HEK293 (cell line): ENCODE data around the gene CMBL.

Source experiments
- CTCF ChIA-PET: fragments of 350-600 bp; formaldehyde crosslinking; extraction: SDS; loops from one replicate; lab custom pipeline; 2021; ENCODE audit warnings: antibody characterized with exemption; lab: Yijun Ruan, JAX
- POLR2A ChIA-PET: fragments of 300-600 bp; formaldehyde crosslinking; extraction: SDS; loops from one replicate; lab custom pipeline; 2020; ENCODE audit warnings: antibody characterized with exemption, inconsistent platforms; lab: Yijun Ruan, JAX
- H3K27ac ChIP-seq: fragments of 200-500 bp; sonication (Bioruptor generic); 2 replicates; pipeline ENCODE4 v1.5.1; 2014; ENCODE audit warnings: low read depth, low read length, control low read depth, inconsistent platforms; ENCODE audit errors: extremely low read depth
- H3K36me3 ChIP-seq, 2 experiments: fragments of 200-500 bp in 1 of 2; sonication (Bioruptor generic) in 1 of 2; 1 replicate in 1 of 2; 2 replicates in 1 of 2; pipeline ENCODE4 v1.5.1; 2014 to 2017; ENCODE audit warnings: inconsistent platforms in 2 of 2, low read length in 2 of 2; ENCODE audit not compliant: control insufficient read depth in 2 of 2, insufficient read depth in 1 of 2
- H3K4me1 ChIP-seq: fragments of 200-500 bp; sonication (Bioruptor generic); 2 replicates; pipeline ENCODE4 v1.5.1; 2014; ENCODE audit warnings: mild to moderate bottlenecking, low read length, inconsistent platforms; ENCODE audit not compliant: control insufficient read depth, insufficient read depth
- H3K4me3 ChIP-seq: 2 replicates; pipeline ENCODE4 v1.5.1; 2011; ENCODE audit warnings: low read depth, mild to moderate bottlenecking, control low read depth, low read length, moderate library complexity
- H3K9me3 ChIP-seq: fragments of 200-500 bp; sonication (Bioruptor generic); 2 replicates; pipeline ENCODE4 v1.5.1; 2014; ENCODE audit warnings: low read depth, low read length, inconsistent platforms; ENCODE audit not compliant: control insufficient read depth, insufficient read depth
- BCL11B ChIP-seq: fragments of 450-650 bp; formaldehyde crosslinking; IDR thresholded peaks from 2 replicates; pipeline ENCODE4 v1.5.1; 2016; ENCODE audit warnings: low read depth, missing biosample characterization, missing genetic modification characterization
- FEZF1 ChIP-seq: fragments of 450-650 bp; formaldehyde crosslinking; IDR thresholded peaks from 2 replicates; pipeline ENCODE4 v1.5.1; 2016; ENCODE audit warnings: missing biosample characterization, missing genetic modification characterization
- GFI1B ChIP-seq: fragments of 450-650 bp; formaldehyde crosslinking; IDR thresholded peaks from 2 replicates; pipeline ENCODE4 v1.5.1; 2016; ENCODE audit warnings: missing biosample characterization, missing genetic modification characterization
- KLF1 ChIP-seq: fragments of 450-650 bp; formaldehyde crosslinking; IDR thresholded peaks from 2 replicates; pipeline ENCODE4 v1.5.1; 2016; ENCODE audit warnings: missing biosample characterization, missing genetic modification characterization
- OSR2 ChIP-seq: fragments of 450-650 bp; formaldehyde crosslinking; IDR thresholded peaks from 2 replicates; pipeline ENCODE4 v1.5.1; 2016; ENCODE audit warnings: missing biosample characterization, missing genetic modification characterization
- PRDM4 ChIP-seq: fragments of 450-650 bp; formaldehyde crosslinking; IDR thresholded peaks from 2 replicates; pipeline ENCODE4 v1.5.1; 2017; ENCODE audit warnings: missing biosample characterization, missing genetic modification characterization
- RBAK ChIP-seq: fragments of 450-650 bp; formaldehyde crosslinking; IDR thresholded peaks from 2 replicates; pipeline ENCODE4 v1.5.1; 2016; ENCODE audit warnings: missing biosample characterization, missing genetic modification characterization
- SCRT1 ChIP-seq: fragments of 450-650 bp; formaldehyde crosslinking; IDR thresholded peaks from 2 replicates; pipeline ENCODE4 v1.5.1; 2016; ENCODE audit warnings: missing biosample characterization, missing genetic modification characterization, borderline replicate concordance
- YY1 ChIP-seq: fragments of 450-650 bp; formaldehyde crosslinking; IDR thresholded peaks from 2 replicates; pipeline ENCODE4 v1.5.1; 2018; ENCODE audit warnings: missing biosample characterization, missing genetic modification characterization
- ZBTB17 ChIP-seq: fragments of 450-650 bp; formaldehyde crosslinking; IDR thresholded peaks from 2 replicates; pipeline ENCODE4 v1.5.1; 2016; ENCODE audit warnings: missing biosample characterization, missing genetic modification characterization
- ZBTB26 ChIP-seq: fragments of 450-650 bp; formaldehyde crosslinking; optimal IDR thresholded peaks from 2 replicates; pipeline ENCODE3; 2016; ENCODE audit warnings: missing biosample characterization, mild to moderate bottlenecking, missing genetic modification characterization
- ZNF2 ChIP-seq: fragments of 450-650 bp; formaldehyde crosslinking; IDR thresholded peaks from 2 replicates; pipeline ENCODE4 v1.5.1; 2016; ENCODE audit warnings: missing biosample characterization, missing genetic modification characterization
- ZNF335 ChIP-seq: fragments of 450-650 bp; formaldehyde crosslinking; conservative IDR thresholded peaks from 2 replicates; pipeline ENCODE4 v1.5.1; 2016; ENCODE audit warnings: missing biosample characterization, missing genetic modification characterization
- ZNF433 ChIP-seq: fragments of 450-650 bp; formaldehyde crosslinking; IDR thresholded peaks from 2 replicates; pipeline ENCODE4 v1.5.1; 2016; ENCODE audit warnings: missing biosample characterization, missing genetic modification characterization, low read depth
- ZNF549 ChIP-seq: fragments of 450-650 bp; IDR thresholded peaks from 2 replicates; pipeline ENCODE4 v1.5.1; 2018; ENCODE audit warnings: missing biosample characterization, missing genetic modification characterization, mild to moderate bottlenecking, inconsistent platforms, moderate library complexity
- ZNF600 ChIP-seq: fragments of 450-650 bp; formaldehyde crosslinking; IDR thresholded peaks from 2 replicates; pipeline ENCODE4 v1.5.1; 2016; ENCODE audit warnings: missing biosample characterization, missing genetic modification characterization
- ZNF660 ChIP-seq: fragments of 450-650 bp; IDR thresholded peaks from 2 replicates; pipeline ENCODE4 v1.5.1; 2018; ENCODE audit warnings: missing biosample characterization, mild to moderate bottlenecking, missing genetic modification characterization
- ZNF843 ChIP-seq: fragments of 450-650 bp; formaldehyde crosslinking; IDR thresholded peaks from 2 replicates; pipeline ENCODE4 v1.5.1; 2016; ENCODE audit warnings: missing biosample characterization, missing genetic modification characterization
- ZSCAN23 ChIP-seq: fragments of 450-650 bp; formaldehyde crosslinking; IDR thresholded peaks from 2 replicates; pipeline ENCODE4 v1.5.1; 2016; ENCODE audit warnings: missing biosample characterization, missing genetic modification characterization
- ZXDB ChIP-seq: fragments of 450-650 bp; formaldehyde crosslinking; IDR thresholded peaks from 2 replicates; pipeline ENCODE4 v1.5.1; 2016; ENCODE audit warnings: missing biosample characterization, missing genetic modification characterization
- TF ChIP-seq, protein P1 (sequence below): fragments of 450-650 bp; formaldehyde crosslinking; IDR thresholded peaks from 2 replicates; pipeline ENCODE4 v1.5.1; 2017; ENCODE audit warnings: missing biosample characterization, missing genetic modification characterization
- TF ChIP-seq, protein P2 (sequence below): fragments of 450-650 bp; formaldehyde crosslinking; IDR thresholded peaks from 2 replicates; pipeline ENCODE4 v1.5.1; 2016; ENCODE audit warnings: missing biosample characterization, missing genetic modification characterization

Gene CMBL

GRCh38 chr5:10355071-10355889, 47.6 kb upstream of the CMBL start (continued):
- TF ChIP-seq, protein P1, sequence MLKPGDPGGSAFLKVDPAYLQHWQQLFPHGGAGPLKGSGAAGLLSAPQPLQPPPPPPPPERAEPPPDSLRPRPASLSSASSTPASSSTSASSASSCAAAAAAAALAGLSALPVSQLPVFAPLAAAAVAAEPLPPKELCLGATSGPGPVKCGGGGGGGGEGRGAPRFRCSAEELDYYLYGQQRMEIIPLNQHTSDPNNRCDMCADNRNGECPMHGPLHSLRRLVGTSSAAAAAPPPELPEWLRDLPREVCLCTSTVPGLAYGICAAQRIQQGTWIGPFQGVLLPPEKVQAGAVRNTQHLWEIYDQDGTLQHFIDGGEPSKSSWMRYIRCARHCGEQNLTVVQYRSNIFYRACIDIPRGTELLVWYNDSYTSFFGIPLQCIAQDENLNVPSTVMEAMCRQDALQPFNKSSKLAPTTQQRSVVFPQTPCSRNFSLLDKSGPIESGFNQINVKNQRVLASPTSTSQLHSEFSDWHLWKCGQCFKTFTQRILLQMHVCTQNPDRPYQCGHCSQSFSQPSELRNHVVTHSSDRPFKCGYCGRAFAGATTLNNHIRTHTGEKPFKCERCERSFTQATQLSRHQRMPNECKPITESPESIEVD, result peak; percentile 42; the same call in 1 of the 2 replicates
- peak; percentile 40; the same call in 1 of the 2 replicates for TF ChIP-seq SCRT1 (tag by site-specific recombination)

- peaks cover 18% of the 10 kb centered on the region for H3K4me1 ChIP-seq
- ChIA-PET CTCF (interaction anchor here (0.6 to 0.7 kb wide), 3 partner anchors 77 to 324 kb away, joined by 3 to 4 read pairs (median 3); no protein-coding TSS in a partner anchor), POLR2A (interaction anchor here (0.6 to 2.6 kb wide), 35 partner anchors 10 to 407 kb away, joined by 3 to 25 read pairs (median 5); partner anchors contain the start of genes ATPSCKMT, CCT5 and DAP)
- H3K27ac ChIP-seq, result peak overlapping the region; percentile 99
- no peaks in the 10 kb centered on the region for H3K36me3 ChIP-seq
- no peaks in the 10 kb centered on the region for H3K9me3 ChIP-seq
- H3K4me3 ChIP-seq, result peak overlapping the region; percentile 94
- TF ChIP-seq ZNF600 (tag by site-specific recombination), result peak; percentile 65
- peak; percentile 15; the same call in 1 of the 2 replicates for TF ChIP-seq ZNF2 (tag by site-specific recombination)
- 0 out of 2 replicates have a peak, but pooled peaks have one; percentile 8 for TF ChIP-seq YY1 (tag by site-specific recombination)
- TF ChIP-seq, protein P2, sequence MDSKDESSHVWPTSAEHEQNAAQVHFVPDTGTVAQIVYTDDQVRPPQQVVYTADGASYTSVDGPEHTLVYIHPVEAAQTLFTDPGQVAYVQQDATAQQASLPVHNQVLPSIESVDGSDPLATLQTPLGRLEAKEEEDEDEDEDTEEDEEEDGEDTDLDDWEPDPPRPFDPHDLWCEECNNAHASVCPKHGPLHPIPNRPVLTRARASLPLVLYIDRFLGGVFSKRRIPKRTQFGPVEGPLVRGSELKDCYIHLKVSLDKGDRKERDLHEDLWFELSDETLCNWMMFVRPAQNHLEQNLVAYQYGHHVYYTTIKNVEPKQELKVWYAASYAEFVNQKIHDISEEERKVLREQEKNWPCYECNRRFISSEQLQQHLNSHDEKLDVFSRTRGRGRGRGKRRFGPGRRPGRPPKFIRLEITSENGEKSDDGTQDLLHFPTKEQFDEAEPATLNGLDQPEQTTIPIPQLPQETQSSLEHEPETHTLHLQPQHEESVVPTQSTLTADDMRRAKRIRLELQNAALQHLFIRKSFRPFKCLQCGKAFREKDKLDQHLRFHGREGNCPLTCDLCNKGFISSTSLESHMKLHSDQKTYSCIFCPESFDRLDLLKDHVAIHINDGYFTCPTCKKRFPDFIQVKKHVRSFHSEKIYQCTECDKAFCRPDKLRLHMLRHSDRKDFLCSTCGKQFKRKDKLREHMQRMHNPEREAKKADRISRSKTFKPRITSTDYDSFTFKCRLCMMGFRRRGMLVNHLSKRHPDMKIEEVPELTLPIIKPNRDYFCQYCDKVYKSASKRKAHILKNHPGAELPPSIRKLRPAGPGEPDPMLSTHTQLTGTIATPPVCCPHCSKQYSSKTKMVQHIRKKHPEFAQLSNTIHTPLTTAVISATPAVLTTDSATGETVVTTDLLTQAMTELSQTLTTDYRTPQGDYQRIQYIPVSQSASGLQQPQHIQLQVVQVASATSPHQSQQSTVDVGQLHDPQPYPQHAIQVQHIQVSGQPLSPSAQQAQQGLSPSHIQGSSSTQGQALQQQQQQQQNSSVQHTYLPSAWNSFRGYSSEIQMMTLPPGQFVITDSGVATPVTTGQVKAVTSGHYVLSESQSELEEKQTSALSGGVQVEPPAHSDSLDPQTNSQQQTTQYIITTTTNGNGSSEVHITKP (tag by site-specific recombination), result peak; percentile 64
- peak; percentile 35; the same call in 1 of the 2 replicates for TF ChIP-seq KLF1 (tag by site-specific recombination)
- no peak for TF ChIP-seq ZSCAN23
- TF ChIP-seq BCL11B (tag by site-specific recombination), result 0 out of 2 replicates have a peak, but pooled peaks have one; percentile 14
- peak; percentile 28 for TF ChIP-seq ZXDB (tag by site-specific recombination)
- no peak for TF ChIP-seq ZBTB26
- TF ChIP-seq ZNF660 (tag by site-specific recombination), result 0 out of 2 replicates have a peak, but pooled peaks have one; percentile 16
- TF ChIP-seq GFI1B (tag by site-specific recombination), result 0 out of 2 replicates have a peak, but pooled peaks have one; percentile 16
- TF ChIP-seq ZNF433 (tag by site-specific recombination), result no peak
- TF ChIP-seq ZNF549 (tag by site-specific recombination), result 0 out of 2 replicates have a peak, but pooled peaks have one; percentile 24
- peak; percentile 52; the same call in 1 of the 2 replicates for TF ChIP-seq ZBTB17 (tag by site-specific recombination)
- TF ChIP-seq PRDM4 (tag by site-specific recombination), result 0 out of 2 replicates have a peak, but pooled peaks have one; percentile 19
- TF ChIP-seq FEZF1 (tag by site-specific recombination), result peak; percentile 65
- TF ChIP-seq, protein P1, result peak; percentile 57
- TF ChIP-seq ZNF843 (tag by site-specific recombination), result peak; percentile 54; the same call in 1 of the 2 replicates
- TF ChIP-seq RBAK (tag by site-specific recombination), result no peak
- peak; percentile 63; the same call in 1 of the 2 replicates for TF ChIP-seq ZNF335 (tag by site-specific recombination)
- TF ChIP-seq OSR2, result no peak
- TF ChIP-seq, all 188 proteins: peak for 16
Measured at GRCh38 chr5:10354048-10354872, 46.6 kb upstream of the CMBL start.
